Endothelial cell (in vitro differentiated cells): ENCODE measurements around the gene SMCO4. TPM values are rescaled to one million over a fixed set of nuclear protein-coding genes. Genes with fewer than 3 reads are reported as not detected.

Experiments used
- DNase-seq: peaks from one replicate; pipeline ENCODE4 v3.0.0; 2021; ENCODE audit warnings: low spot score
- H3K27ac Mint-ChIP-seq: one replicate; pipeline ENCODE4 v1.8.0; 2021; ENCODE audit warnings: mixed read lengths, inconsistent platforms; ENCODE audit not compliant: unreplicated experiment
- H3K27me3 Mint-ChIP-seq: one replicate; pipeline ENCODE4 v1.8.0; 2021; ENCODE audit warnings: mild to moderate bottlenecking, moderate library complexity, mixed read lengths, inconsistent platforms; ENCODE audit not compliant: unreplicated experiment
- H3K36me3 Mint-ChIP-seq: one replicate; pipeline ENCODE4 v1.8.0; 2021; ENCODE audit warnings: mild to moderate bottlenecking, low read depth, mixed read lengths, inconsistent platforms; ENCODE audit not compliant: unreplicated experiment
- H3K4me1 Mint-ChIP-seq: one replicate; pipeline ENCODE4 v1.8.0; 2021; ENCODE audit warnings: mild to moderate bottlenecking, mixed read lengths, inconsistent platforms; ENCODE audit not compliant: unreplicated experiment
- H3K4me3 Mint-ChIP-seq: one replicate; pipeline ENCODE4 v1.8.0; 2021; ENCODE audit warnings: mild to moderate bottlenecking, mixed read lengths, inconsistent platforms; ENCODE audit not compliant: unreplicated experiment
- H3K9me3 Mint-ChIP-seq: one replicate; pipeline ENCODE4 v1.8.0; 2021; ENCODE audit warnings: mixed read lengths, inconsistent platforms; ENCODE audit not compliant: unreplicated experiment
- CTCF ChIP-seq: fragments of 200-600 bp; sonication (generic); IDR thresholded peaks from one replicate; pipeline ENCODE4 v1.5.0; 2021; ENCODE audit warnings: antibody characterized with exemption; ENCODE audit not compliant: unreplicated experiment
- total RNA-seq: library from RNA; stranded (reverse); fragmentation: NEBNext Ultra II Directional; extraction: Animal tissue kit (Norgen Biotek cat#: 25700); gene quantifications from one replicate; pipeline ENCODE4 v1.2.1, GENCODE V29; 2021; ENCODE audit not compliant: unreplicated experiment

Gene SMCO4
- total RNA-seq, 1 donor from 2014 or later: 23.7 TPM

GRCh38 chr11:93481696-93482095, 61.5 kb downstream of the SMCO4 start:
- H3K4me3 Mint-ChIP-seq: no peak overlapping the region
- H3K9me3 Mint-ChIP-seq: no peaks in the 10 kb centered on the region
- peaks cover 6% of the 10 kb centered on the region for H3K4me1 Mint-ChIP-seq
- peaks cover 6% of the 10 kb centered on the region for H3K36me3 Mint-ChIP-seq
- DNase-seq: no peak
- TF ChIP-seq CTCF: no peak
- H3K27me3 Mint-ChIP-seq: peaks cover 1% of the 10 kb centered on the region
- no peak overlapping the region for H3K27ac Mint-ChIP-seq

GRCh38 chr11:93481279-93481678, 61.9 kb downstream of the SMCO4 start:
- H3K4me3 Mint-ChIP-seq: no peak overlapping the region
- H3K36me3 Mint-ChIP-seq: peaks cover 8% of the 10 kb centered on the region
- H3K9me3 Mint-ChIP-seq: no peaks in the 10 kb centered on the region
- peaks cover 6% of the 10 kb centered on the region for H3K4me1 Mint-ChIP-seq
- no peak for DNase-seq
- H3K27ac Mint-ChIP-seq: no peak overlapping the region
- TF ChIP-seq CTCF: no peak
- H3K27me3 Mint-ChIP-seq: peaks cover 1% of the 10 kb centered on the region

- peaks cover 11% of the 10 kb centered on the region for H3K36me3 Mint-ChIP-seq
- no peak for DNase-seq
- H3K4me1 Mint-ChIP-seq: peaks cover 6% of the 10 kb centered on the region
- TF ChIP-seq CTCF: no peak
- no peak overlapping the region for H3K27ac Mint-ChIP-seq
- peaks cover 1% of the 10 kb centered on the region for H3K27me3 Mint-ChIP-seq
- H3K9me3 Mint-ChIP-seq: no peaks in the 10 kb centered on the region
- H3K4me3 Mint-ChIP-seq: no peak overlapping the region
Observed at GRCh38 chr11:93480756-93481155, 62.4 kb downstream of the SMCO4 start.

- no peak overlapping the region for H3K4me3 Mint-ChIP-seq
- H3K9me3 Mint-ChIP-seq: no peaks in the 10 kb centered on the region
- no peak for DNase-seq
- H3K27me3 Mint-ChIP-seq: peaks cover 1% of the 10 kb centered on the region
- no peak overlapping the region for H3K27ac Mint-ChIP-seq
- peaks cover 6% of the 10 kb centered on the region for H3K4me1 Mint-ChIP-seq
- no peak for TF ChIP-seq CTCF
- peaks cover 11% of the 10 kb centered on the region for H3K36me3 Mint-ChIP-seq
Observed at GRCh38 chr11:93480256-93480655, 62.9 kb downstream of the SMCO4 start.

- peaks cover 1% of the 10 kb centered on the region for H3K27me3 Mint-ChIP-seq
- no peak for TF ChIP-seq CTCF
- H3K27ac Mint-ChIP-seq: no peak overlapping the region
- peaks cover 6% of the 10 kb centered on the region for H3K4me1 Mint-ChIP-seq
- H3K4me3 Mint-ChIP-seq: no peak overlapping the region
- no peaks in the 10 kb centered on the region for H3K9me3 Mint-ChIP-seq
- peaks cover 15% of the 10 kb centered on the region for H3K36me3 Mint-ChIP-seq
- no peak for DNase-seq
Observed at GRCh38 chr11:93478841-93479240, 64.3 kb downstream of the SMCO4 start.
